Dendritic cell treated with granulocyte-macrophage colony-stimulating factor and Interleukin-4, amounts not matched to agents 40 ng/mL and 50 ng/mL, for 4 days (primary cell): Measurements from ENCODE around the gene TRHDE.

Source experiments
- H3K27ac Mint-ChIP-seq: one replicate; pipeline ENCODE4 v1.8.0; 2022; ENCODE audit warnings: mild to moderate bottlenecking, mixed read lengths
- H3K27me3 Mint-ChIP-seq: one replicate; pipeline ENCODE4 v1.8.0; 2022; ENCODE audit warnings: mild to moderate bottlenecking, mixed read lengths
- H3K36me3 Mint-ChIP-seq: one replicate; pipeline ENCODE4 v1.8.0; 2022; ENCODE audit warnings: low read depth, mixed read lengths
- H3K4me1 Mint-ChIP-seq: one replicate; pipeline ENCODE4 v1.8.0; 2022; ENCODE audit warnings: low read depth, mixed read lengths
- H3K4me3 Mint-ChIP-seq: one replicate; pipeline ENCODE4 v1.8.0; 2022; ENCODE audit warnings: mild to moderate bottlenecking, moderate library complexity, mixed read lengths
- H3K9me3 Mint-ChIP-seq: one replicate; pipeline ENCODE4 v1.8.0; 2022; ENCODE audit warnings: mixed read lengths
- intact Hi-C: fragments of 100-400 bp; cut with micrococcal nuclease; formaldehyde crosslinking; loops from one replicate; pipeline ENCODE4 v1.15.0; 2022

TRHDE gene

GRCh38 chr12:72366255-72366654 lies 94.1 kb downstream of the TRHDE start:
- no peak overlapping the region for H3K4me3 Mint-ChIP-seq
- H3K9me3 Mint-ChIP-seq: no peaks in the 10 kb centered on the region
- no peaks in the 10 kb centered on the region for H3K27me3 Mint-ChIP-seq
- no peaks in the 10 kb centered on the region for H3K36me3 Mint-ChIP-seq
- H3K27ac Mint-ChIP-seq: no peak overlapping the region
- H3K4me1 Mint-ChIP-seq: no peaks in the 10 kb centered on the region
- intact Hi-C loops: no loop called here

- Mint-ChIP-seq H3K4me1 (no peaks in the 10 kb centered on the region), H3K27ac (no peak overlapping the region), H3K36me3 (no peaks in the 10 kb centered on the region), H3K4me3 (no peak overlapping the region), H3K27me3 (no peaks in the 10 kb centered on the region), H3K9me3 (no peaks in the 10 kb centered on the region)
- intact Hi-C loops: no loop called here
These were observed 96.1 kb downstream of the TRHDE start for GRCh38 chr12:72368298-72368697.

- Mint-ChIP-seq H3K4me3 (no peak overlapping the region), H3K4me1 (no peaks in the 10 kb centered on the region), H3K36me3 (no peaks in the 10 kb centered on the region), H3K27ac (no peak overlapping the region), H3K9me3 (no peaks in the 10 kb centered on the region), H3K27me3 (no peaks in the 10 kb centered on the region)
- intact Hi-C loops: no loop called here
These were observed 96.7 kb downstream of the TRHDE start for GRCh38 chr12:72368719-72369422.

- intact Hi-C loops: no loop called here
- H3K4me3 Mint-ChIP-seq: no peak overlapping the region
- H3K27ac Mint-ChIP-seq: no peak overlapping the region
- H3K9me3 Mint-ChIP-seq: no peaks in the 10 kb centered on the region
- H3K36me3 Mint-ChIP-seq: no peaks in the 10 kb centered on the region
- no peaks in the 10 kb centered on the region for H3K4me1 Mint-ChIP-seq
- no peaks in the 10 kb centered on the region for H3K27me3 Mint-ChIP-seq
These were observed 97.3 kb downstream of the TRHDE start for GRCh38 chr12:72369423-72369959.

- Mint-ChIP-seq H3K4me3 (no peak overlapping the region), H3K27me3 (no peaks in the 10 kb centered on the region), H3K4me1 (no peaks in the 10 kb centered on the region), H3K9me3 (peaks cover 31% of the 10 kb centered on the region), H3K27ac (no peak overlapping the region), H3K36me3 (no peaks in the 10 kb centered on the region)
- intact Hi-C loops: no loop called here
These were observed 108.3 kb downstream of the TRHDE start for GRCh38 chr12:72380441-72380840.

- Mint-ChIP-seq H3K36me3 (no peaks in the 10 kb centered on the region), H3K4me1 (no peaks in the 10 kb centered on the region), H3K9me3 (peaks cover 39% of the 10 kb centered on the region), H3K4me3 (no peak overlapping the region), H3K27me3 (no peaks in the 10 kb centered on the region), H3K27ac (no peak overlapping the region)
- intact Hi-C loops: no loop called here
These were observed 116.2 kb downstream of the TRHDE start for GRCh38 chr12:72388322-72388721.

GRCh38 chr12:72390146-72390545 lies 118.0 kb downstream of the TRHDE start:
- Mint-ChIP-seq H3K4me1 (no peaks in the 10 kb centered on the region), H3K27me3 (no peaks in the 10 kb centered on the region)
- intact Hi-C loops: no loop called here

GRCh38 chr12:72406111-72406510 lies 133.9 kb downstream of the TRHDE start:
- H3K4me3 Mint-ChIP-seq: no peak overlapping the region
- H3K4me1 Mint-ChIP-seq: no peaks in the 10 kb centered on the region
- H3K36me3 Mint-ChIP-seq: no peaks in the 10 kb centered on the region
- peaks cover 10% of the 10 kb centered on the region for H3K9me3 Mint-ChIP-seq
- no peak overlapping the region for H3K27ac Mint-ChIP-seq
- H3K27me3 Mint-ChIP-seq: no peaks in the 10 kb centered on the region
- intact Hi-C loops: no loop called here

More at GRCh38 chr12:72390146-72390545, 118.0 kb downstream of the TRHDE start:
- no peaks in the 10 kb centered on the region for H3K36me3 Mint-ChIP-seq
- H3K27ac Mint-ChIP-seq: no peak overlapping the region
- H3K4me3 Mint-ChIP-seq: no peak overlapping the region
- peaks cover 39% of the 10 kb centered on the region for H3K9me3 Mint-ChIP-seq

- intact Hi-C loops: no loop called here
- Mint-ChIP-seq H3K4me3 (no peak overlapping the region), H3K27me3 (no peaks in the 10 kb centered on the region), H3K4me1 (no peaks in the 10 kb centered on the region), H3K36me3 (no peaks in the 10 kb centered on the region), H3K27ac (no peak overlapping the region), H3K9me3 (peaks cover 9% of the 10 kb centered on the region)
These were observed 160.0 kb downstream of the TRHDE start for GRCh38 chr12:72432037-72432604.

GRCh38 chr12:72433298-72433697 lies 161.1 kb downstream of the TRHDE start:
- H3K27me3 Mint-ChIP-seq: no peaks in the 10 kb centered on the region
- peaks cover 9% of the 10 kb centered on the region for H3K9me3 Mint-ChIP-seq
- no peaks in the 10 kb centered on the region for H3K4me1 Mint-ChIP-seq
- intact Hi-C loops: no loop called here
- H3K27ac Mint-ChIP-seq: no peak overlapping the region
- no peak overlapping the region for H3K4me3 Mint-ChIP-seq
- no peaks in the 10 kb centered on the region for H3K36me3 Mint-ChIP-seq

GRCh38 chr12:72434999-72435398 lies 162.8 kb downstream of the TRHDE start:
- intact Hi-C loops: no loop called here
- Mint-ChIP-seq H3K4me3 (no peak overlapping the region), H3K9me3 (peaks cover 17% of the 10 kb centered on the region), H3K27me3 (no peaks in the 10 kb centered on the region), H3K36me3 (no peaks in the 10 kb centered on the region), H3K27ac (no peak overlapping the region), H3K4me1 (no peaks in the 10 kb centered on the region)

GRCh38 chr12:72442217-72442616 lies 170.0 kb downstream of the TRHDE start:
- Mint-ChIP-seq H3K9me3 (peaks cover 61% of the 10 kb centered on the region), H3K4me3 (no peak overlapping the region), H3K27me3 (no peaks in the 10 kb centered on the region), H3K27ac (no peak overlapping the region), H3K4me1 (no peaks in the 10 kb centered on the region), H3K36me3 (no peaks in the 10 kb centered on the region)
- intact Hi-C loops: no loop called here

- Mint-ChIP-seq H3K4me1 (no peaks in the 10 kb centered on the region), H3K27ac (no peak overlapping the region), H3K36me3 (no peaks in the 10 kb centered on the region), H3K27me3 (no peaks in the 10 kb centered on the region), H3K4me3 (no peak overlapping the region), H3K9me3 (peaks cover 53% of the 10 kb centered on the region)
- intact Hi-C loops: no loop called here
These were observed 172.0 kb downstream of the TRHDE start for GRCh38 chr12:72444125-72444524.

- Mint-ChIP-seq H3K9me3 (peaks cover 48% of the 10 kb centered on the region), H3K27me3 (no peaks in the 10 kb centered on the region), H3K4me3 (no peak overlapping the region), H3K27ac (no peak overlapping the region), H3K36me3 (no peaks in the 10 kb centered on the region), H3K4me1 (no peaks in the 10 kb centered on the region)
- intact Hi-C loops: no loop called here
These were observed 172.4 kb downstream of the TRHDE start for GRCh38 chr12:72444566-72444965.

- H3K4me3 Mint-ChIP-seq: no peak overlapping the region
- H3K4me1 Mint-ChIP-seq: no peaks in the 10 kb centered on the region
- H3K9me3 Mint-ChIP-seq: peaks cover 53% of the 10 kb centered on the region
- no peaks in the 10 kb centered on the region for H3K27me3 Mint-ChIP-seq
- H3K27ac Mint-ChIP-seq: no peak overlapping the region
- H3K36me3 Mint-ChIP-seq: no peaks in the 10 kb centered on the region
- intact Hi-C loops: no loop called here
These were observed 175.9 kb downstream of the TRHDE start for GRCh38 chr12:72448089-72448488.
